SK-N-SH treated with all-trans-retinoic acid at 6 μM for 48 hours (cell line): ENCODE results near the gene NRBP1.

Experiments used
- ATAC-seq: fragments of 200-7000 bp; cut with Tn5 transposase; 3 replicates; pipeline ENCODE4 v1.9.1; 2020; ENCODE audit warnings: mild to moderate bottlenecking, moderate library complexity
- ARNTL ChIP-seq: fragments of 450-650 bp; formaldehyde crosslinking; IDR thresholded peaks from 2 replicates; pipeline ENCODE4 v1.5.0; 2020; ENCODE audit warnings: low read depth, mild to moderate bottlenecking, moderate library complexity, borderline replicate concordance
- BACH2 ChIP-seq: fragments of 250-450 bp; sonication (Bioruptor Pico); IDR thresholded peaks from 2 replicates; pipeline ENCODE4 v1.9.0; 2021; ENCODE audit warnings: mild to moderate bottlenecking, borderline replicate concordance
- CREB5 ChIP-seq: fragments of 250-450 bp; sonication (Bioruptor Pico); IDR thresholded peaks from 2 replicates; pipeline ENCODE4 v1.5.1; 2020; ENCODE audit warnings: low read depth, mild to moderate bottlenecking, moderate library complexity
- CSDC2 ChIP-seq: fragments of 250-450 bp; sonication (Bioruptor Pico); IDR thresholded peaks from 2 replicates; pipeline ENCODE4 v1.5.0; 2020; ENCODE audit warnings: mild to moderate bottlenecking, moderate library complexity
- CSRNP3 ChIP-seq: fragments of 250-450 bp; sonication (Bioruptor Pico); IDR thresholded peaks from 2 replicates; pipeline ENCODE4 v1.5.1; 2021; ENCODE audit warnings: mild to moderate bottlenecking, moderate library complexity
- ESRRG ChIP-seq: fragments of 250-450 bp; sonication (Bioruptor Pico); IDR thresholded peaks from 2 replicates; pipeline ENCODE4 v1.6.1; 2021; ENCODE audit warnings: mild to moderate bottlenecking
- GLIS3 ChIP-seq: fragments of 250-450 bp; sonication (Bioruptor Pico); IDR thresholded peaks from 2 replicates; pipeline ENCODE4 v1.5.0; 2020; ENCODE audit warnings: mild to moderate bottlenecking, moderate library complexity
- ISL1 ChIP-seq: fragments of 250-450 bp; sonication (Bioruptor Pico); IDR thresholded peaks from 2 replicates; pipeline ENCODE4 v2.1.2; 2022; ENCODE audit warnings: mild to moderate bottlenecking, moderate library complexity
- OSR1 ChIP-seq: fragments of 250-450 bp; sonication (Bioruptor Pico); IDR thresholded peaks from 2 replicates; pipeline ENCODE4 v1.8.0; 2022; ENCODE audit warnings: moderate library complexity, mild to moderate bottlenecking, inconsistent platforms
- PATZ1 ChIP-seq: fragments of 250-450 bp; sonication (Bioruptor Pico); IDR thresholded peaks from 2 replicates; pipeline ENCODE4 v1.8.0; 2020; ENCODE audit warnings: mild to moderate bottlenecking, moderate library complexity, borderline replicate concordance
- POU6F1 ChIP-seq: fragments of 250-450 bp; sonication (Bioruptor Pico); IDR thresholded peaks from 2 replicates; pipeline ENCODE4 v1.8.0; 2021; ENCODE audit warnings: low read depth, mild to moderate bottlenecking, moderate library complexity, borderline replicate concordance
- PPARA ChIP-seq: fragments of 250-450 bp; sonication (Bioruptor Pico); IDR thresholded peaks from 2 replicates; pipeline ENCODE4 v1.5.0; 2020; ENCODE audit warnings: mild to moderate bottlenecking, borderline replicate concordance
- RARB ChIP-seq: fragments of 250-450 bp; sonication (Bioruptor Pico); IDR thresholded peaks from 2 replicates; pipeline ENCODE4 v1.8.0; 2021; ENCODE audit warnings: mild to moderate bottlenecking, moderate library complexity
- SNAI2 ChIP-seq: fragments of 250-450 bp; sonication (Bioruptor Pico); IDR thresholded peaks from 2 replicates; pipeline ENCODE4 v1.5.0; 2020; ENCODE audit warnings: mild to moderate bottlenecking, moderate library complexity
- TCF4 ChIP-seq: fragments of 250-450 bp; sonication (Bioruptor Pico); IDR thresholded peaks from 2 replicates; pipeline ENCODE4 v1.8.0; 2021; ENCODE audit warnings: mild to moderate bottlenecking, moderate library complexity, borderline replicate concordance
- TOX ChIP-seq: fragments of 250-450 bp; sonication (Bioruptor Pico); IDR thresholded peaks from 2 replicates; pipeline ENCODE4 v1.8.0; 2021; ENCODE audit warnings: mild to moderate bottlenecking, moderate library complexity, borderline replicate concordance
- ZC3H10 ChIP-seq: fragments of 250-450 bp; sonication (Bioruptor Pico); IDR thresholded peaks from 2 replicates; pipeline ENCODE4 v1.5.1; 2021; ENCODE audit warnings: mild to moderate bottlenecking, moderate library complexity
- ZFP3 ChIP-seq: fragments of 250-450 bp; sonication (Bioruptor Pico); IDR thresholded peaks from 2 replicates; pipeline ENCODE4 v1.5.0; 2020; ENCODE audit warnings: mild to moderate bottlenecking, moderate library complexity
- ZFP30 ChIP-seq: fragments of 450-650 bp; formaldehyde crosslinking; IDR thresholded peaks from 2 replicates; pipeline ENCODE4 v1.5.0; 2022; ENCODE audit warnings: mild to moderate bottlenecking, moderate library complexity
- ZNF565 ChIP-seq: fragments of 450-650 bp; formaldehyde crosslinking; conservative IDR thresholded peaks from 2 replicates; pipeline ENCODE4 v1.5.0; 2020; ENCODE audit warnings: low read depth, mild to moderate bottlenecking, moderate library complexity
- ZNF70 ChIP-seq: fragments of 450-650 bp; formaldehyde crosslinking; IDR thresholded peaks from 2 replicates; pipeline ENCODE4 v1.5.0; 2020; ENCODE audit warnings: mild to moderate bottlenecking, moderate library complexity
- ZNF8 ChIP-seq: fragments of 450-650 bp; formaldehyde crosslinking; IDR thresholded peaks from 2 replicates; pipeline ENCODE4 v1.5.0; 2020; ENCODE audit warnings: mild to moderate bottlenecking, moderate library complexity

Gene NRBP1

GRCh38 chr2:27451095-27451494, 22.7 kb downstream of the NRBP1 start:
- TF ChIP-seq BACH2 (CRISPR knock-in tag): no peak
- TF ChIP-seq GLIS3: no peak
- no peak for TF ChIP-seq TCF4 (CRISPR knock-in tag)
- no peak for TF ChIP-seq RARB (CRISPR knock-in tag)
- no peak for TF ChIP-seq TOX (CRISPR knock-in tag)
- TF ChIP-seq ISL1: no peak
- no peak for TF ChIP-seq PATZ1 (CRISPR knock-in tag)
- TF ChIP-seq CSRNP3 (CRISPR knock-in tag): no peak
- no peak for TF ChIP-seq OSR1 (CRISPR knock-in tag)
- TF ChIP-seq PPARA (CRISPR knock-in tag): no peak
- TF ChIP-seq ZNF70 (CRISPR knock-in tag): no peak
- TF ChIP-seq ARNTL: no peak
- no peak for TF ChIP-seq ESRRG (CRISPR knock-in tag)
- no peak for TF ChIP-seq ZC3H10 (CRISPR knock-in tag)
- TF ChIP-seq SNAI2 (CRISPR knock-in tag): no peak
- TF ChIP-seq ZFP3 (CRISPR knock-in tag): no peak
- TF ChIP-seq POU6F1: no peak
- no peak for TF ChIP-seq CSDC2 (CRISPR knock-in tag)
- no peak for TF ChIP-seq CREB5 (CRISPR knock-in tag)
- no peak for ATAC-seq

- TF ChIP-seq TCF4 (CRISPR knock-in tag): no peak
- TF ChIP-seq ZNF70 (CRISPR knock-in tag): no peak
- TF ChIP-seq ARNTL: no peak
- no peak for ATAC-seq
Observed at GRCh38 chr2:27453968-27454367, 25.5 kb downstream of the NRBP1 start.

- ATAC-seq: no peak
- TF ChIP-seq ZNF565 (CRISPR knock-in tag): no peak
Observed at GRCh38 chr2:27461118-27461517, 32.7 kb downstream of the NRBP1 start.

- TF ChIP-seq TCF4 (CRISPR knock-in tag) (no peak), ISL1 (no peak)
- TF ChIP-seq, all 23 proteins: peak for 0
- no peak for ATAC-seq
Observed at GRCh38 chr2:27464443-27464842, 36.0 kb downstream of the NRBP1 start.

GRCh38 chr2:27471961-27472360, 43.5 kb downstream of the NRBP1 start:
- ATAC-seq: no peak
- TF ChIP-seq ZFP3 (CRISPR knock-in tag) (no peak), GLIS3 (no peak), ZNF8 (CRISPR knock-in tag) (no peak), ZNF565 (CRISPR knock-in tag) (no peak), CREB5 (CRISPR knock-in tag) (no peak), ZFP30 (CRISPR knock-in tag) (no peak), PATZ1 (CRISPR knock-in tag) (no peak), BACH2 (CRISPR knock-in tag) (no peak), ISL1 (no peak), TOX (CRISPR knock-in tag) (no peak), OSR1 (CRISPR knock-in tag) (no peak), PPARA (CRISPR knock-in tag) (no peak), ESRRG (CRISPR knock-in tag) (no peak), ZC3H10 (CRISPR knock-in tag) (no peak), CSRNP3 (CRISPR knock-in tag) (no peak), CSDC2 (CRISPR knock-in tag) (no peak), TCF4 (CRISPR knock-in tag) (no peak), ARNTL (no peak), SNAI2 (CRISPR knock-in tag) (no peak)
